ENCODE data around the gene GPR158.

The GPR158 gene

GRCh38 chr10:25531457-25532061, 356.8 kb downstream of the GPR158 start:
- no peaks in the 10 kb centered on the region for H3K36me3 Mint-ChIP-seq (ENCODE audit: low read depth)
- H3K4me3 Mint-ChIP-seq: no peak overlapping the region
- no peaks in the 10 kb centered on the region for H3K9me3 Mint-ChIP-seq
- DNase-seq (ENCODE audit: low spot score): no peak
- H3K4me1 Mint-ChIP-seq (ENCODE audit: low read depth): no peaks in the 10 kb centered on the region
- no peak overlapping the region for H3K27ac Mint-ChIP-seq
- H3K27me3 Mint-ChIP-seq (ENCODE audit: low read depth): no peaks in the 10 kb centered on the region

GRCh38 chr10:25532213-25532612, 357.4 kb downstream of the GPR158 start:
- H3K9me3 Mint-ChIP-seq: no peaks in the 10 kb centered on the region
- no peak overlapping the region for H3K4me3 Mint-ChIP-seq
- H3K27ac Mint-ChIP-seq: no peak overlapping the region

GRCh38 chr10:25536027-25536426, 361.2 kb downstream of the GPR158 start:
- Mint-ChIP-seq H3K4me1 (ENCODE audit: low read depth) (no peaks in the 10 kb centered on the region), H3K27me3 (ENCODE audit: low read depth) (no peaks in the 10 kb centered on the region), H3K36me3 (ENCODE audit: low read depth) (no peaks in the 10 kb centered on the region), H3K9me3 (no peaks in the 10 kb centered on the region), H3K27ac (no peak overlapping the region), H3K4me3 (no peak overlapping the region)
- no peak for DNase-seq (ENCODE audit: low spot score)

More at GRCh38 chr10:25532213-25532612, 357.4 kb downstream of the GPR158 start:
- H3K27me3 Mint-ChIP-seq (ENCODE audit: low read depth): no peaks in the 10 kb centered on the region
- no peaks in the 10 kb centered on the region for H3K4me1 Mint-ChIP-seq (ENCODE audit: low read depth)
- no peaks in the 10 kb centered on the region for H3K36me3 Mint-ChIP-seq (ENCODE audit: low read depth)
- DNase-seq (ENCODE audit: low spot score): no peak

GRCh38 chr10:25547382-25547781, 372.6 kb downstream of the GPR158 start:
- no peaks in the 10 kb centered on the region for H3K4me1 Mint-ChIP-seq (ENCODE audit: low read depth)
- H3K4me3 Mint-ChIP-seq: no peak overlapping the region
- H3K27me3 Mint-ChIP-seq (ENCODE audit: low read depth): no peaks in the 10 kb centered on the region
- DNase-seq (ENCODE audit: low spot score): no peak
- no peak overlapping the region for H3K27ac Mint-ChIP-seq
- no peaks in the 10 kb centered on the region for H3K36me3 Mint-ChIP-seq (ENCODE audit: low read depth)
- peaks cover 5% of the 10 kb centered on the region for H3K9me3 Mint-ChIP-seq

- Mint-ChIP-seq H3K9me3 (peaks cover 5% of the 10 kb centered on the region), H3K4me3 (no peak overlapping the region), H3K36me3 (ENCODE audit: low read depth) (no peaks in the 10 kb centered on the region), H3K4me1 (ENCODE audit: low read depth) (no peaks in the 10 kb centered on the region), H3K27me3 (ENCODE audit: low read depth) (no peaks in the 10 kb centered on the region), H3K27ac (no peak overlapping the region)
- DNase-seq (ENCODE audit: low spot score): no peak
These were observed 377.6 kb downstream of the GPR158 start for GRCh38 chr10:25552283-25552919.

- H3K4me1 Mint-ChIP-seq (ENCODE audit: low read depth): no peaks in the 10 kb centered on the region
- peaks cover 3% of the 10 kb centered on the region for H3K9me3 Mint-ChIP-seq
- H3K36me3 Mint-ChIP-seq (ENCODE audit: low read depth): no peaks in the 10 kb centered on the region
- no peak overlapping the region for H3K27ac Mint-ChIP-seq
- H3K4me3 Mint-ChIP-seq: no peak overlapping the region
- H3K27me3 Mint-ChIP-seq (ENCODE audit: low read depth): no peaks in the 10 kb centered on the region
- DNase-seq (ENCODE audit: low spot score): no peak
These were observed 381.1 kb downstream of the GPR158 start for GRCh38 chr10:25555865-25556264.

GRCh38 chr10:25556457-25556856, 381.7 kb downstream of the GPR158 start:
- no peaks in the 10 kb centered on the region for H3K9me3 Mint-ChIP-seq
- H3K4me3 Mint-ChIP-seq: no peak overlapping the region
- H3K36me3 Mint-ChIP-seq (ENCODE audit: low read depth): no peaks in the 10 kb centered on the region
- no peaks in the 10 kb centered on the region for H3K27me3 Mint-ChIP-seq (ENCODE audit: low read depth)
- no peaks in the 10 kb centered on the region for H3K4me1 Mint-ChIP-seq (ENCODE audit: low read depth)
- no peak overlapping the region for H3K27ac Mint-ChIP-seq
- DNase-seq (ENCODE audit: low spot score): no peak

- H3K4me1 Mint-ChIP-seq (ENCODE audit: low read depth): no peaks in the 10 kb centered on the region
- no peaks in the 10 kb centered on the region for H3K36me3 Mint-ChIP-seq (ENCODE audit: low read depth)
- no peak for DNase-seq (ENCODE audit: low spot score)
- H3K27ac Mint-ChIP-seq: no peak overlapping the region
- H3K9me3 Mint-ChIP-seq: no peaks in the 10 kb centered on the region
- no peaks in the 10 kb centered on the region for H3K27me3 Mint-ChIP-seq (ENCODE audit: low read depth)
- H3K4me3 Mint-ChIP-seq: no peak overlapping the region
These were observed 382.3 kb downstream of the GPR158 start for GRCh38 chr10:25557136-25557535.

GRCh38 chr10:25561758-25562157, 387.0 kb downstream of the GPR158 start:
- H3K4me1 Mint-ChIP-seq (ENCODE audit: low read depth): no peaks in the 10 kb centered on the region
- no peak for DNase-seq (ENCODE audit: low spot score)
- peaks cover 10% of the 10 kb centered on the region for H3K9me3 Mint-ChIP-seq
- H3K27ac Mint-ChIP-seq: no peak overlapping the region
- H3K36me3 Mint-ChIP-seq (ENCODE audit: low read depth): no peaks in the 10 kb centered on the region
- no peak overlapping the region for H3K4me3 Mint-ChIP-seq
- no peaks in the 10 kb centered on the region for H3K27me3 Mint-ChIP-seq (ENCODE audit: low read depth)

GRCh38 chr10:25562547-25562946, 387.7 kb downstream of the GPR158 start:
- H3K4me1 Mint-ChIP-seq (ENCODE audit: low read depth): no peaks in the 10 kb centered on the region
- H3K9me3 Mint-ChIP-seq: peaks cover 10% of the 10 kb centered on the region
- H3K27me3 Mint-ChIP-seq (ENCODE audit: low read depth): no peaks in the 10 kb centered on the region
- no peaks in the 10 kb centered on the region for H3K36me3 Mint-ChIP-seq (ENCODE audit: low read depth)
- no peak overlapping the region for H3K4me3 Mint-ChIP-seq
- no peak overlapping the region for H3K27ac Mint-ChIP-seq
- DNase-seq (ENCODE audit: low spot score): no peak

GRCh38 chr10:25564351-25564750, 389.6 kb downstream of the GPR158 start:
- no peak overlapping the region for H3K27ac Mint-ChIP-seq
- DNase-seq (ENCODE audit: low spot score): no peak
- no peak overlapping the region for H3K4me3 Mint-ChIP-seq
- H3K27me3 Mint-ChIP-seq (ENCODE audit: low read depth): no peaks in the 10 kb centered on the region
- H3K9me3 Mint-ChIP-seq: peaks cover 14% of the 10 kb centered on the region
- no peaks in the 10 kb centered on the region for H3K4me1 Mint-ChIP-seq (ENCODE audit: low read depth)
- no peaks in the 10 kb centered on the region for H3K36me3 Mint-ChIP-seq (ENCODE audit: low read depth)

GRCh38 chr10:25565570-25565969, 390.8 kb downstream of the GPR158 start:
- Mint-ChIP-seq H3K36me3 (ENCODE audit: low read depth) (no peaks in the 10 kb centered on the region), H3K27me3 (ENCODE audit: low read depth) (no peaks in the 10 kb centered on the region), H3K27ac (no peak overlapping the region), H3K4me1 (ENCODE audit: low read depth) (no peaks in the 10 kb centered on the region), H3K4me3 (no peak overlapping the region), H3K9me3 (peaks cover 14% of the 10 kb centered on the region)
- no peak for DNase-seq (ENCODE audit: low spot score)

GRCh38 chr10:25573316-25573715, 398.5 kb downstream of the GPR158 start:
- H3K27me3 Mint-ChIP-seq (ENCODE audit: low read depth): no peaks in the 10 kb centered on the region
- no peak overlapping the region for H3K4me3 Mint-ChIP-seq
- H3K9me3 Mint-ChIP-seq: peaks cover 10% of the 10 kb centered on the region
- no peak for DNase-seq (ENCODE audit: low spot score)
- no peaks in the 10 kb centered on the region for H3K4me1 Mint-ChIP-seq (ENCODE audit: low read depth)
- H3K36me3 Mint-ChIP-seq (ENCODE audit: low read depth): no peaks in the 10 kb centered on the region
- no peak overlapping the region for H3K27ac Mint-ChIP-seq

GRCh38 chr10:25575343-25575742, 400.5 kb downstream of the GPR158 start:
- Mint-ChIP-seq H3K27ac (no peak overlapping the region), H3K9me3 (peaks cover 18% of the 10 kb centered on the region), H3K4me3 (no peak overlapping the region), H3K36me3 (ENCODE audit: low read depth) (no peaks in the 10 kb centered on the region), H3K27me3 (ENCODE audit: low read depth) (no peaks in the 10 kb centered on the region), H3K4me1 (ENCODE audit: low read depth) (no peaks in the 10 kb centered on the region)
- DNase-seq (ENCODE audit: low spot score): no peak

GRCh38 chr10:25578061-25578460, 403.3 kb downstream of the GPR158 start:
- H3K9me3 Mint-ChIP-seq: peaks cover 18% of the 10 kb centered on the region
- H3K4me3 Mint-ChIP-seq: no peak overlapping the region
- no peak for DNase-seq (ENCODE audit: low spot score)
- no peak overlapping the region for H3K27ac Mint-ChIP-seq
- H3K27me3 Mint-ChIP-seq (ENCODE audit: low read depth): no peaks in the 10 kb centered on the region
- H3K4me1 Mint-ChIP-seq (ENCODE audit: low read depth): no peaks in the 10 kb centered on the region
- no peaks in the 10 kb centered on the region for H3K36me3 Mint-ChIP-seq (ENCODE audit: low read depth)

Data from T-helper 2 cell treated with Interferon-gamma antibody and Interleukin-4, amounts not matched to agents 5 μg/mL and 100 μg/mL, for 36 hours (primary cell).